H9 (cell line): ENCODE results near the gene ATRN. TPM values are rescaled to one million over a fixed set of nuclear protein-coding genes. Genes with fewer than 3 reads are reported as not detected.
A peak's percentile ranks its signal among the peaks of the same experiment; 100 is the strongest.

Experiments used
- DNase-seq: peaks from one replicate; pipeline ENCODE4 v3.0.0-alpha.2; 2017
- H2AFZ ChIP-seq: one replicate; pipeline ENCODE4 v1.6.1; 2013; ENCODE audit warnings: mild to moderate bottlenecking, low read length, control low read depth, moderate library complexity
- H2AK5ac ChIP-seq: 2 replicates; pipeline ENCODE4 v1.6.1; 2013; ENCODE audit warnings: low read length, control low read depth, mixed read lengths; ENCODE audit not compliant: insufficient read length
- H2BK120ac ChIP-seq: one replicate; pipeline ENCODE4 v1.6.1; 2013; ENCODE audit warnings: low read depth, mild to moderate bottlenecking, low read length, control low read depth, inconsistent platforms; ENCODE audit not compliant: poor library complexity, severe bottlenecking
- H2BK12ac ChIP-seq: 2 replicates; pipeline ENCODE4 v1.6.1; 2013; ENCODE audit warnings: low read length, control low read depth, mixed read lengths, low read depth; ENCODE audit not compliant: insufficient read length
- H2BK15ac ChIP-seq: 2 replicates; pipeline ENCODE4 v1.6.1; 2013; ENCODE audit warnings: low read depth, low read length, control low read depth
- H2BK20ac ChIP-seq: one replicate; pipeline ENCODE4 v1.6.1; 2013; ENCODE audit warnings: low read depth, mild to moderate bottlenecking, low read length, control low read depth, inconsistent platforms; ENCODE audit not compliant: poor library complexity, severe bottlenecking
- H2BK5ac ChIP-seq: 2 replicates; pipeline ENCODE4 v1.6.1; 2013; ENCODE audit warnings: low read length, control low read depth, mixed read lengths; ENCODE audit not compliant: insufficient read length
- H3K14ac ChIP-seq: 2 replicates; pipeline ENCODE4 v1.6.1; 2013; ENCODE audit warnings: low read length, control low read depth; ENCODE audit not compliant: insufficient read depth
- H3K18ac ChIP-seq: 2 replicates; pipeline ENCODE4 v1.6.1; 2013; ENCODE audit warnings: low read depth, mild to moderate bottlenecking, mixed read lengths, low read length, control low read depth; ENCODE audit not compliant: insufficient read length
- H3K23ac ChIP-seq: 2 replicates; pipeline ENCODE4 v1.6.1; 2013; ENCODE audit warnings: low read length, control low read depth, mixed read lengths, low read depth; ENCODE audit not compliant: insufficient read length
- H3K23me2 ChIP-seq: 2 replicates; pipeline ENCODE4 v1.6.1; 2013; ENCODE audit warnings: low read depth, mild to moderate bottlenecking, mixed read lengths, low read length, control low read depth; ENCODE audit not compliant: insufficient read length, poor library complexity, severe bottlenecking
- H3K27ac ChIP-seq: 2 replicates; pipeline ENCODE4 v1.5.1; 2013; ENCODE audit warnings: low read length, control low read depth, mixed read lengths, low read depth; ENCODE audit not compliant: insufficient read length
- H3K27me3 ChIP-seq: 2 replicates; pipeline ENCODE4 v1.6.1; 2013; ENCODE audit warnings: low read length, control low read depth, inconsistent platforms; ENCODE audit not compliant: insufficient read depth
- H3K4ac ChIP-seq: 2 replicates; pipeline ENCODE4 v1.6.1; 2013; ENCODE audit warnings: low read depth, mild to moderate bottlenecking, control low read depth, inconsistent platforms, low read length, moderate library complexity
- H3K4me1 ChIP-seq: 2 replicates; pipeline ENCODE4 v1.6.1; 2013; ENCODE audit warnings: low read length, control low read depth, inconsistent platforms; ENCODE audit not compliant: insufficient read depth
- H3K4me2 ChIP-seq: 2 replicates; pipeline ENCODE4 v1.6.1; 2013; ENCODE audit warnings: low read length, control low read depth, mixed read lengths; ENCODE audit not compliant: insufficient read length, insufficient read depth
- H3K56ac ChIP-seq: 2 replicates; pipeline ENCODE4 v1.6.1; 2013; ENCODE audit warnings: low read depth, mild to moderate bottlenecking, mixed read lengths, low read length, control low read depth; ENCODE audit not compliant: insufficient read length
- H3K79me1 ChIP-seq: 2 replicates; pipeline ENCODE4 v1.6.1; 2013; ENCODE audit warnings: low read depth, mild to moderate bottlenecking, moderate library complexity, low read length, control low read depth, inconsistent platforms; ENCODE audit not compliant: insufficient read depth, poor library complexity, severe bottlenecking
- H3K79me2 ChIP-seq: 2 replicates; pipeline ENCODE4 v1.6.1; 2013; ENCODE audit warnings: low read length, control low read depth, inconsistent platforms; ENCODE audit not compliant: insufficient read depth
- H3K9ac ChIP-seq: 2 replicates; pipeline ENCODE4 v1.6.1; 2013; ENCODE audit warnings: low read length, control low read depth, mixed read lengths; ENCODE audit not compliant: insufficient read length; ENCODE audit errors: extremely low read depth
- H3K9me3 ChIP-seq: one replicate; pipeline ENCODE4 v1.6.1; 2013; ENCODE audit warnings: low read depth, low read length, inconsistent platforms; ENCODE audit not compliant: control insufficient read depth
- H3T11ph ChIP-seq: one replicate; pipeline ENCODE4 v1.6.1; 2013; ENCODE audit warnings: mild to moderate bottlenecking, low read length, control low read depth, inconsistent platforms
- H4K20me1 ChIP-seq: one replicate; pipeline ENCODE4 v1.6.1; 2013; ENCODE audit not compliant: control insufficient read depth, insufficient read length, insufficient read depth
- H4K5ac ChIP-seq: 2 replicates; pipeline ENCODE4 v1.6.1; 2013; ENCODE audit warnings: low read depth, mild to moderate bottlenecking, mixed read lengths, low read length, control low read depth; ENCODE audit not compliant: insufficient read length
- H4K8ac ChIP-seq: replicated peaks from 2 replicates; pipeline ENCODE4 v1.6.1; 2013; ENCODE audit warnings: low read length, control low read depth, mixed read lengths, low read depth; ENCODE audit not compliant: insufficient read length
- H4K91ac ChIP-seq: 2 replicates; pipeline ENCODE4 v1.6.1; 2013; ENCODE audit warnings: low read depth, mild to moderate bottlenecking, moderate library complexity, mixed read lengths, low read length, control low read depth; ENCODE audit not compliant: insufficient read length
- H3K27ac Mint-ChIP-seq, 3 experiments: 2 replicates in 2 of 3; 3 replicates in 1 of 3; pipeline ENCODE4 v1.8.0; 2020 to 2021; ENCODE audit warnings: mixed read lengths in 3 of 3, mild to moderate bottlenecking in 1 of 3, moderate library complexity in 1 of 3
- H3K27me3 Mint-ChIP-seq: 2 replicates; pipeline ENCODE4 v1.8.0; 2021; ENCODE audit warnings: low read depth, mild to moderate bottlenecking, moderate library complexity, mixed read lengths
- H3K36me3 Mint-ChIP-seq, 3 experiments: 2 replicates in 2 of 3; 3 replicates in 1 of 3; pipeline ENCODE4 v1.8.0; 2020 to 2021; ENCODE audit warnings: low read depth in 3 of 3, mixed read lengths in 3 of 3; ENCODE audit not compliant: insufficient read depth in 1 of 3
- H3K4me1 Mint-ChIP-seq, 2 experiments: 2 replicates each; pipeline ENCODE4 v1.8.0; 2020; ENCODE audit warnings: mixed read lengths in 2 of 2
- H3K4me3 Mint-ChIP-seq, 2 experiments: 2 replicates in 1 of 2; 3 replicates in 1 of 2; pipeline ENCODE4 v1.8.0; 2020 to 2021; ENCODE audit warnings: mild to moderate bottlenecking in 2 of 2, mixed read lengths in 2 of 2, moderate library complexity in 1 of 2
- H3K9me3 Mint-ChIP-seq, 2 experiments: 2 replicates in 1 of 2; 3 replicates in 1 of 2; pipeline ENCODE4 v1.8.0; 2020; ENCODE audit warnings: mild to moderate bottlenecking in 2 of 2, mixed read lengths in 2 of 2, moderate library complexity in 1 of 2
- CTCF ChIP-seq: fragments of 200-600 bp; sonication (generic); conservative IDR thresholded peaks from 3 replicates; pipeline ENCODE4 v1.8.0; 2021; ENCODE audit warnings: antibody characterized with exemption, mild to moderate bottlenecking
- WGBS: extraction: QIAGEN DNeasy Blood & Tissue Kit; methylation state at CpG from one replicate; pipeline ENCODE4 v1.1.7; 2013; ENCODE audit warnings: missing lambda C conversion rate, low lambda C conversion rate, mixed read lengths; ENCODE audit not compliant: insufficient read length; ENCODE audit errors: extremely low coverage; 5-methylcytosine and 5-hydroxymethylcytosine counted together
- total RNA-seq: library from RNA; stranded (reverse); gene quantifications from 2 replicates; pipeline ENCODE4 v1.2.1, GENCODE V29; 2021

Gene ATRN
- total RNA-seq, 1 experiment from 2014 or later: 23.1 TPM

- no CpG with 5 or more reads among the region's 65 CpGs for WGBS
- H3K27me3 Mint-ChIP-seq: peaks cover 54% of the 10 kb centered on the region
Observed at GRCh38 chr20:3681931-3682781, 211.3 kb downstream of the ATRN start, which contains the start of gene ADAM33. Gene ADAM33 (minus strand): TSS chr20:3682010. CDS start chr20:3682004, 6 bp downstream.

More at GRCh38 chr20:3681931-3682781, 211.3 kb downstream of the ATRN start, which contains the start of gene ADAM33:
- 0 out of 3 replicates have a peak, but pooled peaks have one; percentile 23 for TF ChIP-seq CTCF
- Histone ChIP-seq H3K4me1 (peaks cover 4% of the 10 kb centered on the region; the same call in 1 of the 2 replicates), H3K14ac (peak within 1 kb of the TSS; percentile 69), H4K20me1 (no peaks in the 10 kb centered on the region), H3T11ph (no peak within 1 kb of the TSS), H3K9me3 (no peaks in the 10 kb centered on the region), H3K79me1 (no peaks in the 10 kb centered on the region), H2BK20ac (no peak within 1 kb of the TSS), H4K5ac (no peak within 1 kb of the TSS), H2AFZ (peak within 1 kb of the TSS; percentile 56), H3K18ac (no peak within 1 kb of the TSS), H2BK5ac (no peak within 1 kb of the TSS), H3K27me3 (no peaks in the 10 kb centered on the region; the same call in 1 of the 2 replicates), H3K23ac (no peak within 1 kb of the TSS), H4K8ac (no peak within 1 kb of the TSS), H4K91ac (no peak within 1 kb of the TSS), H3K27ac (no peak within 1 kb of the TSS), H3K56ac (no peak within 1 kb of the TSS), H3K23me2 (peaks cover 13% of the 10 kb centered on the region), H3K4ac (no peak within 1 kb of the TSS), H2AK5ac (no peak within 1 kb of the TSS), H2BK12ac (no peak within 1 kb of the TSS), H2BK15ac (no peak within 1 kb of the TSS), H2BK120ac (no peak within 1 kb of the TSS), H3K79me2 (no peaks in the 10 kb centered on the region), H3K9ac (no peak within 1 kb of the TSS), H3K4me2 (peak within 1 kb of the TSS; percentile 84)
- Mint-ChIP-seq H3K4me1 (peaks cover 20 to 35% of the 10 kb centered on the region in 2 experiments), H3K4me3 (peak within 1 kb of the TSS; percentile 57 to 84), H3K27ac (no peak within 1 kb of the TSS), H3K9me3 (no peaks in the 10 kb centered on the region; a peak in 1 of 5 replicates), H3K36me3 (no peaks in the 10 kb centered on the region)
- peak; percentile 56 for DNase-seq
